Fibroblast of peridontal ligament (primary cell): ENCODE data around the gene FLT3.
"Not testable (repeated sequence)": the region's sequence is repeated elsewhere in the genome, so short reads cannot be mapped to it uniquely, and the experiment has no call there.

Experiments used
- DNase-seq: peaks from one replicate; pipeline ENCODE4 v3.0.0-alpha.2; 2010; ENCODE audit errors: extremely low read depth

Gene FLT3

GRCh38 chr13:28044608-28045007, 55.8 kb downstream of the FLT3 start:
- no peak for DNase-seq

GRCh38 chr13:28043224-28043623, 57.2 kb downstream of the FLT3 start:
- no peak for DNase-seq

DNA sequence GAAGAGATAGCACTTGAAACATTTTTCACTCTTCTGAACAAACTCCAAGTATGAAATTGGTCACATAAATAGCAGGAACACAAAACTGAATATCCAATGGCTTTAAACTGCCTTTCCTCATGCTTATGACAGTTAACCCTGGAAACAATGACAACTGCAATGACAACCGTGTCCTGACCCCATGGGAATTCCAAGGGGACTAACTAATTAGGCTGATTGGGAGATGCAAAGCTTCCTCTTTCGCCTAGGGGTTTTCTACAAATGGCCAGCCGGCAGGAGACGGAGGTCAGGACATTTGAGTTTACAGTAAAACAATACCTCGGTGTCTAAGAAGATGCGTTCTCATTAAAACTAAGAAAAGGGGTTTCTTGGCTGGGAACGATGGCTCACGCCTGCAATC, 58.9 kb downstream of the FLT3 start:
- DNase-seq, result no peak

DNA sequence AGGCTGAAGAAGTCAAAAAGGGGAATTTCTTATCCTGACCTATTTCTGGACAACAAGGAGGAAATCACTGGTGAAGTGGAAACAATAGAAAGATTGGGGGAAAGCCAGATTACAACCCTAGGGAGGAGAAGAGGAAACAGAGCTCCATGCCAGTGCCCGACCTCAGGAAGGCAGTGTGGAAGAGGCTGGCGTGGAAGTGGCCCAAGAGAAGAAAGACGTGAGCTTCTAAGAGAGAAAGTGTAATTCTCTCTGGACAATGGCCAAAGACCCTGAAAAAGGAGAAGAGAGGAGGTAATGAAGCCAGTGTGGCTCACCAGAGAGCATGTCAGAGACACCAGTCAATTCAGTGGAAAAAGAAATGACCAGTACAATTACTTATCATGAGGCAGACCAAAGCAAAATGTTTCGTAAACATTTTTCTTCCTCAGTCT, 59.3 kb downstream of the FLT3 start:
- no peak for DNase-seq

GRCh38 chr13:28037399-28037798, 63.0 kb downstream of the FLT3 start:
- peak; percentile 4 for DNase-seq

DNA sequence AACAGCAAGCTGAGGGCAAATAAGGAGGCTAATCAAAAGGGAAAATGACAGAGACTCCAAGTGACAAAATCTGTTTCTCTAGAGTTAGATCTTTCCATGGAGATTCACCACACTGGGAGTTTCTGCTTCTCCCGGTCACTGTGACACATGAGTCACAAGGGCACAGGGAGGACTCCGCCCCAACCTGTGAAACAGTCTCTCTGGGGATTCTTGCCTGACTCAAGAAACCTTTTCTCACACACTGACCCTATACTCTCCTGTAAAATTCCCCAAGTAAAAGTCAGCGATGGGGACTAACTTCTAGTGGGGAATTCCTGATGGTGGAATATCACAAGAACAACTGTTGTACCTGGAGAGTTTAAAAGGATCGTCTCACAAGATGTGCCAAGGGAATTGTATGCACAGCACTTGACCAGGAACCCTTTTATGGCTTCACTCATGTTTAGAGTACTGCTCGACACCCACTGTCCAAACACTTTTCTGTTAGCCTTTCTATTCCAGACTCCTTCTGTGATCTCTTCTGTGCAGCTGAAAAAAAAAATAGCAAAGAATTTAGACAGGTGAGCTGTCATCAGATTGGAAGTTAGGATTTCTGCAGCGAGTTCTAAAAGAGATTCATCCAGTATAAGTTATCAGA, 65.1 kb downstream of the FLT3 start:
- DNase-seq, result no peak

DNA sequence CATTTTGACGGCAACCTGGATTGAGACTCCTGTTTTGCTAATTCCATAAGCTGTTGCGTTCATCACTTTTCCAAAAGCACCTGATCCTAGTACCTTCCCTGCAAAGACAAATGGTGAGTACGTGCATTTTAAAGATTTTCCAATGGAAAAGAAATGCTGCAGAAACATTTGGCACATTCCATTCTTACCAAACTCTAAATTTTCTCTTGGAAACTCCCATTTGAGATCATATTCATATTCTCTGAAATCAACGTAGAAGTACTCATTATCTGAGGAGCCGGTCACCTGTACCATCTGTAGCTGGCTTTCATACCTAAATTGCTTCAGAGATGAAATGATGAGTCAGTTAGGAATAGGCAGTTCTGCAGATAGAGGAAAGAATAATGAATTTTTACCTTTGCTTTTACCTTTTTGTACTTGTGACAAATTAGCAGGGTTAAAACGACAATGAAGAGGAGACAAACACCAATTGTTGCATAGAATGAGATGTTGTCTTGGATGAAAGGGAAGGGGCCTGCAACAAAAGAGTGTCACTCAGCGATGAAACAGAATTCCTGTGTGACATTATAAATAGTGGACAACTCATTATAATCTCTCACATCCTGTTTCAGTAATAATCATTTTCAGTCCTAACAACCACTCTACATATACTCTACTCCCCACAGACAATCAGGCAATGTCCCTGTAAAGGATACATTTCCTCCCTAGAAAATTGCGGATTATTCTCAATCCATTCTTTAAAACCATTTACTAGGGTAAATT, 66.3 kb downstream of the FLT3 start:
- DNase-seq, result no peak

DNA sequence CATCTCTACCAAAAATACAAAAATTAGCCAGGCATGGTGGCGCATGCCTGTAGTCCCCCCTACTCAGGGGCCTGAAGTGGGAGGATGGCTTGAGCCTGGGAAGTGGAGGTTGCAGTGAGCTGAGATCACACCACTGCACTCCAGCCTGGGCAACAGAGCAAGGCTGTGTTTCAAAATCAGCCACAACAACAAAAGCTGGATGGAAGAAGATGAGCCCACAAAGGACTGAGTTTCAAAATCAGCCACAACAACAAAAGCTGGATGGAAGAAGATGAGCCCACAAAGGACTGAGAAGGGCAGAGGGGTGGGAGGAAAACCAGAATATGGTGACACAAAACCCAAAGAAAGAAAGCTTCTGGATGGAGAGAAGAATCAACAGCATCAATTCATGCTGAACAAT, 67.9 kb downstream of the FLT3 start:
- not testable (repeated sequence) for DNase-seq

- DNase-seq, result no peak
Measured at GRCh38 chr13:28031896-28032288, 68.5 kb downstream of the FLT3 start.

DNA sequence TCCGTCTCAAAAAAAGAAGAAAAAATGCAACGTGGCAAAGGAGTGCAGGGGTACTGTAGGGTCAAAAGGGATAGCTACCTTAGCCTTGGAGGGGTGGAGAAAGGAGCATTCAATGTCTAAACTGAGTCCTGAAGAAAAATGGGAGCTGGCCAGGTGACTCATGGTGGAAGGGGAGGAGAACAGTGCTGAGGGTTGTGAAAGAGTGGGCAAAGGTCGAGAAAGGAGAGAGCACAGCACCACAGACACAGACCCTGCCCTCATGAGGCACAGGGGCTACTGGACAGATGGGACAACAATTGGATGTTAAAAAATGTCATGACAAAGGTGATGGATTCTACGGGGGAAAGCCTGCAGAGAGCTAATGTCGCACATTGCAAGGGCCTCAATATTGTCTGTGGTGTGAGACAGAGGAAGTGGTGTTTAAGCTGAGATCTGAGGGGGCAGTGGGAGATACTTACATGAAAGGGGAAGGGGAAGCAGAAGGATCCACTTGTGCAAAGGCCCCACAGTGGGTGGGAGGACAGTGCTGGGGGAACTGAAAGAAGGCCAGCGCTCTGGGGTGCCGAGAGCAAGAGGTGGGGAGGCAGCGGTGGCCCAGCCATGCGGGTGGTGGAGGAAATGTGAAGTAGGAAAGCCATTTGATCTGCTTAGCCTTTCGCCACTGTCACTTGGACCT, 69.0 kb downstream of the FLT3 start:
- no peak for DNase-seq

DNA sequence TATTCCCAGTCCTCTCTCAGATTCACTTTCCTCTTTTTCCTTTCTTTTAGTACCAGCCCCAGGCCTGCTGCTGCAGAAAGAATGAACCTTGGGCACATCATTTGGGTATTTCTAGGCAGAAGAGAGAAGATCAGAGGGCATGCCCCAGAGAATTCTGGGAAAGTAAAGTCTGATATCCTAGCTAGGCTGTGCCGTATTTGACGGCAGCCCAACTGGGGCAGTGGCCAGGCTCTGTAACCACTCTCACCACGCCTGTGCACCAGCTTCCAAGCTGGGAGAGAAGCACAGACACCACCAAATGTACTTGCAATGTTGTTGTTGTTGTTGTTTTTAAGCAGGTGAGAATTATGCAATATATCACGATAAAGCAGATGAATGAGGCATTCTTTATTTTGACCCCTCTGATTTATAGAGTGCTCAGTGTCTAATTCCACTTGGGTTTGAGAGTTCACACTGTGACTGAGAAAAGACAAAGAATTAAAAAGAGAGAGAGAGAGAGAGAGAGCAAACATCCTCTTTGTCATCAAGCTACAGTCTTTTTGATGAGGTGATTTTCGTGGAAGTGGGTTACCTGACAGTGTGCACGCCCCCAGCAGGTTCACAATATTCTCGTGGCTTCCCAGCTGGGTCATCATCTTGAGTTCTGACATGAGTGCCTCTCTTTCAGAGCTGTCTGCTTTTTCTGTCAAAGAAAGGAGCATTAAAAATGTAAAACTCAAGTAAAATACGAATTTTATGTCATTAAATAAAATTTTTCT, 72.6 kb downstream of the FLT3 start:
- no peak for DNase-seq

- DNase-seq, result no peak
Measured at GRCh38 chr13:28027071-28027470, 73.3 kb downstream of the FLT3 start.

DNA sequence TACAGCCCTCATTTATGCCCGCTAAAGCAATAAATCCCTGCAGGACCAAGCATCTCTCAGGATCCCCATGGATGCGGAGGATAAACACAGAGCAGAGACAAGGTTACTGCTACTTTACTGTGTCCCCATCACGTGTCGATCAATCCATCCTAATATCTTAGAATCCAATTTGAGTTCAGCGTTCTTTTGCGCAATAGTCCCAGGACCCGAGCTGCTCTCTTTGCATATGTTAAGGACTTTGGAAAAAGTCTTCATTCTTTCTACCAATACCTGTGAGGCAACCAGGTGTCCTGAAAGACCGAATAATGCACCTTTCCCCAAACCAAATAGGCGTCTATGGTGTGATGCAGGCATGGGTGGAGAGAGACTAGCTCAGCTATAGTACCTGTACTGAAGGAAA, 73.9 kb downstream of the FLT3 start:
- no peak for DNase-seq

DNA sequence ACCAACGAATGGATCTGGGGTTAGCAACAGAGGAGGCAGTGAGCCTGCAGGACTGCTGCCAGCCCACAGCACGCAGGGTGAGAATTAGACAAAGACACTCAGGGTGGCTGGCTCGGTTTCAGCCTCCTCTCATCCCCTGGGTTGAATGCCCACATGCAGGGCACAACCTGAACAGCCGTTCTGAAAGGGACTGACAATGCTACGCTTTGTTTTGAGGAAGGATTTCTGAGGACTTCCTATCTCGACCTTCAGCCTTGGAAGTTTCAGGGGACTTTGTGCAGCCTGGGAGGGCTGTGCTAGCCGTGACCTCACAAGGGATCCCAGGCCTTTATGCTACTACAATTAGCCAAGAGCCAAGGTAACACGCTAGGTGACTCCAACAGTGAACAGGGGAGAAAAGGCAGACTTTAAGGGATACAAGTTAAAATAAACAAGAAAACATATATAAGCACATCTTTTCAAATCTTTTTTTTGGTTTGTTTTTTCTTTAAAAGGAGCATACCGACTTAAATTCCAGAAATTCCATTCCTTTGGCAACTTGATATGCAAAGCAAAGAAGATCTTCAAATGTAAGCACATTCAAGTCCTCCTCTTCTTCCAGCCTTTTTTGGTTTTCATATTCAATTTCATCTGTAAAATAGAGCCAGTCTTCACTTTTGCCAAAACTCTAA, 77.4 kb downstream of the FLT3 start:
- DNase-seq, result peak; percentile 23

GRCh38 chr13:28014301-28014700, 86.1 kb downstream of the FLT3 start:
- no peak for DNase-seq

GRCh38 chr13:28013482-28013881, 86.9 kb downstream of the FLT3 start:
- no peak for DNase-seq

- DNase-seq, result no peak
Measured at GRCh38 chr13:28012896-28013295, 87.5 kb downstream of the FLT3 start.

GRCh38 chr13:28012383-28012782, 88.0 kb downstream of the FLT3 start:
- DNase-seq, result no peak

DNA sequence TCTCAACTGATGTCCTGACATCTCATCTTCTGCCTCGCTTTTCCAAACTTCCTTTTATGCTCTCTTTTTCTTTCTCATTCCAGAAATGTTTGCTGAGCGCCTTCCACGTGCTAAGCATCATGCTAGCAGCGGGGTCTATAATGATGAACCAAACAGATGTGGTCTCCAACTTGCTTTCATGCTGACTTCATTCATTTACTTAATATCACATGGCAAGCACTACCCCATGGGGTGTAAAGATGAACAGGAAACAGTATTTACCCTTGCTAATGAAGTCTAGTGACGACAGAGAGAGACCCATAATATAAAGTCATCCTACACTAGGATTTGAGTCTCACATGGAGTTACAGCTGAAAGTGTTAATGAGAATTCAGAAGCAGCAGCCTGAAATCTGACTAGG, 90.3 kb downstream of the FLT3 start:
- DNase-seq, result no peak

- DNase-seq, result not testable (repeated sequence)
Measured at GRCh38 chr13:28005016-28005415, 95.4 kb downstream of the FLT3 start.

DNA sequence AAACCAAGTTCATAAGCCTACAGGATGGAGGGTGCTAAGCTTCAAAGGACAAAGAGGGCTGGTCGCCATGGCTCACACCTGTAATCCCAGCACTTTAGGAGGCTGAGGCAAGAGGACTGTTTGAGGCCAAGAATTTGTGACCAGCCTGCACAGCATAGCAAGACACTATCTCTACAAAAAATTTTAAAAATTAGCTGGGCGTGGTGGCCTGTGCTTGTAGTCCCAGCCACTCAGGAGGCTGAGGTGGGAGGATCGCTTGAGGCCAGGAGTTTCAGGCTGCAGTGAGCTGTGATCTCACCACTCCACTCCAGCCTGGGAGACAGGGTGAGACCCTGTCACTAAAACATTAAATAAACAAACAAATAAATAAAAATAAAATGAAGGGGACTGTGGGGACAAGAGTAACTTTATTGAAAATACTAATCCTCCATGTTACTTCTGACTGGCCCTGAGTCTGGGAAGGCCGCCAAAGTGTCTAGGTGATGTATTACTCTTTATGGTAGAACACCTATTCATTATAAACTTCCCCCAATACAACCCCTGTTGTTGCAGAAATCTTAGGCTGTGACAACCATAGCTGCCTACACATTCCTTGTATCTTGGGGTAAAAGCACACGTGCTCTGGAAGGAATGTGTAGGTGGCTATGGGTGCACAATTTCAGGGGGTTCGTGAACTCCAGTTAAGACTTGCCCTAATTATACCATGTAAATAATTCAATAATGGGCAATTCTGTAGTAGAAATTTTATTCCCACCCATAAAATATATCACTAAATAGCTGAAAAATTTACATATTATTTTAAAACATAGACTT, 97.3 kb downstream of the FLT3 start:
- DNase-seq, result no peak
